K562 (cell line): ENCODE measurements around the gene NMRAL1. TPM values are rescaled to one million over a fixed set of nuclear protein-coding genes. Genes with fewer than 3 reads are reported as not detected.

Source experiments
- ADNP ChIP-seq: fragments of 200-800 bp; sonication (Bioruptor generic); IDR thresholded peaks from 2 replicates; pipeline ENCODE4 v1.6.1; 2016; ENCODE audit warnings: missing genetic modification characterization, missing compliant biosample characterization
- BHLHE40 ChIP-seq: IDR thresholded peaks from 2 replicates; pipeline ENCODE4 v1.6.1; 2011; ENCODE audit warnings: low read length, improper control_type of control experiment
- ELF1 ChIP-seq: fragments of 200-800 bp; sonication (Bioruptor generic); IDR thresholded peaks from 2 replicates; pipeline ENCODE4 v1.6.1; 2016; ENCODE audit warnings: missing genetic modification characterization, missing compliant biosample characterization
- FOS ChIP-seq: IDR thresholded peaks from 3 replicates; pipeline ENCODE4 v1.6.1; 2011; ENCODE audit not compliant: insufficient read length; ENCODE audit errors: extremely low read depth
- FOSL1 ChIP-seq: fragments of 200-800 bp; sonication (Bioruptor generic); conservative IDR thresholded peaks from 2 replicates; pipeline ENCODE4 v1.6.1; 2016; ENCODE audit warnings: missing genetic modification characterization, missing compliant biosample characterization
- FOXJ3 ChIP-seq: sonication (generic); formaldehyde crosslinking; IDR thresholded peaks from 2 replicates; pipeline ENCODE4 v1.4.0; 2020; ENCODE audit warnings: mild to moderate bottlenecking, missing genetic modification reagents
- FOXP1 ChIP-seq: sonication (generic); formaldehyde crosslinking; IDR thresholded peaks from 2 replicates; pipeline ENCODE4 v1.8.0; 2022; ENCODE audit warnings: mild to moderate bottlenecking, missing genetic modification reagents
- GTF2F1 ChIP-seq: IDR thresholded peaks from 2 replicates; pipeline ENCODE4 v1.6.1; 2011; ENCODE audit warnings: low read depth, low read length, improper control_type of control experiment
- HEY1 ChIP-seq: fragments of 250-450 bp; sonication (Bioruptor Pico); IDR thresholded peaks from 2 replicates; pipeline ENCODE4 v1.5.0; 2020; ENCODE audit warnings: mild to moderate bottlenecking, moderate library complexity, borderline replicate concordance
- LEF1 ChIP-seq: fragments of 450-650 bp; IDR thresholded peaks from 2 replicates; pipeline ENCODE4 v1.6.1; 2016; ENCODE audit warnings: mild to moderate bottlenecking
- MAFG ChIP-seq: fragments of 450-650 bp; conservative IDR thresholded peaks from 2 replicates; pipeline ENCODE4 v1.6.1; 2016; ENCODE audit warnings: missing genetic modification characterization, missing compliant biosample characterization
- MEF2A ChIP-seq: IDR thresholded peaks from 2 replicates; pipeline ENCODE4 v1.6.1; 2011; ENCODE audit warnings: low read depth, mild to moderate bottlenecking, low read length, moderate library complexity; ENCODE audit not compliant: control insufficient read depth
- PHTF2 ChIP-seq: fragments of 250-450 bp; sonication (Bioruptor Pico); IDR thresholded peaks from 2 replicates; pipeline ENCODE4 v1.5.0; 2021; ENCODE audit warnings: mild to moderate bottlenecking
- PRPF4 ChIP-seq: fragments of 200-400 bp; formaldehyde crosslinking; IDR thresholded peaks from one replicate; pipeline ENCODE4 v1.6.1; 2017; ENCODE audit warnings: low read length, low read depth, mild to moderate bottlenecking; ENCODE audit not compliant: insufficient read depth, poor library complexity, severe bottlenecking
- RAD51 ChIP-seq: fragments of 450-650 bp; IDR thresholded peaks from 2 replicates; pipeline ENCODE4 v1.7.1; 2016; ENCODE audit warnings: low read depth, mild to moderate bottlenecking, borderline replicate concordance
- RBFOX2 ChIP-seq: fragments of 200-400 bp; formaldehyde crosslinking; IDR thresholded peaks from 2 replicates; pipeline ENCODE4 v1.6.1; 2017; ENCODE audit warnings: low read depth, mild to moderate bottlenecking, low read length, moderate library complexity
- ZNF12 ChIP-seq: sonication (generic); formaldehyde crosslinking; IDR thresholded peaks from 2 replicates; pipeline ENCODE4 v1.4.0; 2020; ENCODE audit warnings: mild to moderate bottlenecking, missing genetic modification reagents
- ZNF217 ChIP-seq: sonication (generic); formaldehyde crosslinking; IDR thresholded peaks from 2 replicates; pipeline ENCODE4 v1.8.0; 2022; ENCODE audit warnings: mild to moderate bottlenecking, missing genetic modification reagents
- polyA plus RNA-seq, 8 experiments: library from polyadenylated mRNA; depleted of rRNA in 4 of 8; stranded (reverse) in 5 of 8; unstranded in 3 of 8; fragments of >200 nt; fragmentation: Nextera tagmentation in 2 of 8; fragmentation: Illumina TruSeq in 1 of 8; extraction: Ambion mirVana in 2 of 8; extraction: Trizol in 1 of 8; gene quantifications; 2 replicates each; pipeline versions ENCODE4 v1.2.1 to v1.2.3, GENCODE V29; 2011 to 2014; ENCODE audit warnings: inconsistent platforms in 1 of 8, missing spikeins in 1 of 8
- total RNA-seq, 7 experiments: library from RNA; depleted of rRNA in 6 of 7; stranded (reverse); fragments of >200 nt in 6 of 7; fragmentation: Illumina TruSeq in 2 of 7; extraction: Trizol in 2 of 7; gene quantifications; 2 replicates each; pipeline versions ENCODE4 v1.2.1 to v1.2.3, GENCODE V29; 2011 to 2021; ENCODE audit warnings: low replicate concordance in 1 of 7
- TF ChIP-seq, protein P1 (sequence below): IDR thresholded peaks from 2 replicates; pipeline ENCODE4 v1.6.1; 2014; ENCODE audit warnings: antibody characterized with exemption
- TF ChIP-seq, protein P2 (sequence below): fragments of 450-650 bp; IDR thresholded peaks from 2 replicates; pipeline ENCODE4 v1.6.1; 2016; ENCODE audit warnings: antibody characterized with exemption
- TF ChIP-seq, protein P3 (sequence below): IDR thresholded peaks from 2 replicates; pipeline ENCODE4 v1.6.1; 2011; ENCODE audit not compliant: insufficient read length; ENCODE audit errors: extremely low read depth
- TF ChIP-seq, protein P4 (sequence below): IDR thresholded peaks from 2 replicates; pipeline ENCODE4 v1.6.1; 2011; ENCODE audit warnings: borderline replicate concordance, low read depth, mild to moderate bottlenecking, moderate library complexity, low read length; ENCODE audit not compliant: insufficient read depth, poor library complexity, severe bottlenecking

The NMRAL1 gene
- total and polyA plus RNA-seq, 9 of the 15 experiments (the other 6 are each of a cell fraction or from before 2014, with no cell fraction given) = 6.3 to 116 (median 63.2) TPM

DNA sequence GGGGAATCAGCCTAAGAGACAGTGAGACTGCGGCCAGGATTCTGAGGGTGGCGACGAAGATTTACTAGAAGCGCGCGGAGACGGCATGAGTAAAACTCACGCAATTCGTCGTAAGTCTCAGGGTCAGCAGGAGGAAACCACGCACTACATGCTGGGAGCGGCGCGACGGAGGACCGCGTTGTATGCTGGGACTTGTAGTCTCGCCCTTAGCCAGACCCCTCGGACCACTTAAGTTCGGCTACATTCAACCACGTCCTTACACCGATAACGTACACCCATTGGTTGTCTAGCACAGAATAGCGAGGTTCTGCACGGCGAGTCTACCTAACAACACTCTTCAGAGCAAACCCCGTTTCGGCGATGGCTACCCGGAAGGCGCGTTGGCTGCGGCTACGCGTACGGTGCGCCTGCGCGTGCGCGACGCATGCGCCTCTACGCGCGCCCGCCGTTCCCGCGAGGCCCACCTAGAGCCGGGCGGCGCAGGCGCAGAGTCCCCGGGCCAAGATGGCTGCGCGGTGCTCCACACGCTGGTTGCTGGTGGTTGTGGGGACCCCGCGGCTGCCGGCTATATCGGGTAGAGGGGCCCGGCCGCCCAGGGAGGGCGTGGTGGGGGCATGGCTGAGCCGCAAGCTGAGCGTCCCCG, 48.9 kb downstream of the NMRAL1 start, which contains the start of gene DNAJA3 (continued):
- TF ChIP-seq, protein P1, sequence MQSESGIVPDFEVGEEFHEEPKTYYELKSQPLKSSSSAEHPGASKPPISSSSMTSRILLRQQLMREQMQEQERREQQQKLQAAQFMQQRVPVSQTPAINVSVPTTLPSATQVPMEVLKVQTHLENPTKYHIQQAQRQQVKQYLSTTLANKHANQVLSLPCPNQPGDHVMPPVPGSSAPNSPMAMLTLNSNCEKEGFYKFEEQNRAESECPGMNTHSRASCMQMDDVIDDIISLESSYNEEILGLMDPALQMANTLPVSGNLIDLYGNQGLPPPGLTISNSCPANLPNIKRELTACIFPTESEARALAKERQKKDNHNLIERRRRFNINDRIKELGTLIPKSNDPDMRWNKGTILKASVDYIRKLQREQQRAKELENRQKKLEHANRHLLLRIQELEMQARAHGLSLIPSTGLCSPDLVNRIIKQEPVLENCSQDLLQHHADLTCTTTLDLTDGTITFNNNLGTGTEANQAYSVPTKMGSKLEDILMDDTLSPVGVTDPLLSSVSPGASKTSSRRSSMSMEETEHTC = no peak; the same call in 1 of the 2 replicates
- TF ChIP-seq HEY1 (CRISPR knock-in tag) (no peak), MAFG (no peak), PRPF4 (no peak), ELF1 (peak; percentile 99), ZNF217 (CRISPR knock-in tag) (no peak), ZNF12 (CRISPR knock-in tag) (no peak), MEF2A (no peak), PHTF2 (CRISPR knock-in tag) (no peak), FOS (no peak), FOXP1 (CRISPR knock-in tag) (0 out of 2 replicates have a peak, but pooled peaks have one; percentile 69), FOXJ3 (no peak), ADNP (tag) (no peak), RAD51 (no peak), FOSL1 (tag) (no peak), LEF1 (peak; percentile 50; the same call in 1 of the 2 replicates), RBFOX2 (peak; percentile 97), GTF2F1 (peak; percentile 69), BHLHE40 (no peak)
- TF ChIP-seq, protein P2, sequence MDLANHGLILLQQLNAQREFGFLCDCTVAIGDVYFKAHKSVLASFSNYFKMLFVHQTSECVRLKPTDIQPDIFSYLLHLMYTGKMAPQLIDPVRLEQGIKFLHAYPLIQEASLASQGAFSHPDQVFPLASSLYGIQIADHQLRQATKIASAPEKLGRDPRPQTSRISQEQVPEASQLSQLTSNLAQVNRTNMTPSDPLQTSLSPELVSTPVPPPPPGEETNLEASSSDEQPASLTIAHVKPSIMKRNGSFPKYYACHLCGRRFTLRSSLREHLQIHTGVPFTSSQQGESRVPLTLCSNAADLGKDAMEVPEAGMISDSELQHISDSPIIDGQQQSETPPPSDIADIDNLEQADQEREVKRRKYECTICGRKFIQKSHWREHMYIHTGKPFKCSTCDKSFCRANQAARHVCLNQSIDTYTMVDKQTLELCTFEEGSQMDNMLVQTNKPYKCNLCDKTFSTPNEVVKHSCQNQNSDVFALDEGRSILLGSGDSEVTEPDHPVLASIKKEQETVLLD = peak; percentile 99
- TF ChIP-seq, protein P3, sequence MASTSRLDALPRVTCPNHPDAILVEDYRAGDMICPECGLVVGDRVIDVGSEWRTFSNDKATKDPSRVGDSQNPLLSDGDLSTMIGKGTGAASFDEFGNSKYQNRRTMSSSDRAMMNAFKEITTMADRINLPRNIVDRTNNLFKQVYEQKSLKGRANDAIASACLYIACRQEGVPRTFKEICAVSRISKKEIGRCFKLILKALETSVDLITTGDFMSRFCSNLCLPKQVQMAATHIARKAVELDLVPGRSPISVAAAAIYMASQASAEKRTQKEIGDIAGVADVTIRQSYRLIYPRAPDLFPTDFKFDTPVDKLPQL = peak; percentile 78
- TF ChIP-seq, protein P4, sequence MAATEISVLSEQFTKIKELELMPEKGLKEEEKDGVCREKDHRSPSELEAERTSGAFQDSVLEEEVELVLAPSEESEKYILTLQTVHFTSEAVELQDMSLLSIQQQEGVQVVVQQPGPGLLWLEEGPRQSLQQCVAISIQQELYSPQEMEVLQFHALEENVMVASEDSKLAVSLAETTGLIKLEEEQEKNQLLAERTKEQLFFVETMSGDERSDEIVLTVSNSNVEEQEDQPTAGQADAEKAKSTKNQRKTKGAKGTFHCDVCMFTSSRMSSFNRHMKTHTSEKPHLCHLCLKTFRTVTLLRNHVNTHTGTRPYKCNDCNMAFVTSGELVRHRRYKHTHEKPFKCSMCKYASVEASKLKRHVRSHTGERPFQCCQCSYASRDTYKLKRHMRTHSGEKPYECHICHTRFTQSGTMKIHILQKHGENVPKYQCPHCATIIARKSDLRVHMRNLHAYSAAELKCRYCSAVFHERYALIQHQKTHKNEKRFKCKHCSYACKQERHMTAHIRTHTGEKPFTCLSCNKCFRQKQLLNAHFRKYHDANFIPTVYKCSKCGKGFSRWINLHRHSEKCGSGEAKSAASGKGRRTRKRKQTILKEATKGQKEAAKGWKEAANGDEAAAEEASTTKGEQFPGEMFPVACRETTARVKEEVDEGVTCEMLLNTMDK = peak; percentile 31
